ENCODE results near the gene NOL3.

NOL3 gene

DNA sequence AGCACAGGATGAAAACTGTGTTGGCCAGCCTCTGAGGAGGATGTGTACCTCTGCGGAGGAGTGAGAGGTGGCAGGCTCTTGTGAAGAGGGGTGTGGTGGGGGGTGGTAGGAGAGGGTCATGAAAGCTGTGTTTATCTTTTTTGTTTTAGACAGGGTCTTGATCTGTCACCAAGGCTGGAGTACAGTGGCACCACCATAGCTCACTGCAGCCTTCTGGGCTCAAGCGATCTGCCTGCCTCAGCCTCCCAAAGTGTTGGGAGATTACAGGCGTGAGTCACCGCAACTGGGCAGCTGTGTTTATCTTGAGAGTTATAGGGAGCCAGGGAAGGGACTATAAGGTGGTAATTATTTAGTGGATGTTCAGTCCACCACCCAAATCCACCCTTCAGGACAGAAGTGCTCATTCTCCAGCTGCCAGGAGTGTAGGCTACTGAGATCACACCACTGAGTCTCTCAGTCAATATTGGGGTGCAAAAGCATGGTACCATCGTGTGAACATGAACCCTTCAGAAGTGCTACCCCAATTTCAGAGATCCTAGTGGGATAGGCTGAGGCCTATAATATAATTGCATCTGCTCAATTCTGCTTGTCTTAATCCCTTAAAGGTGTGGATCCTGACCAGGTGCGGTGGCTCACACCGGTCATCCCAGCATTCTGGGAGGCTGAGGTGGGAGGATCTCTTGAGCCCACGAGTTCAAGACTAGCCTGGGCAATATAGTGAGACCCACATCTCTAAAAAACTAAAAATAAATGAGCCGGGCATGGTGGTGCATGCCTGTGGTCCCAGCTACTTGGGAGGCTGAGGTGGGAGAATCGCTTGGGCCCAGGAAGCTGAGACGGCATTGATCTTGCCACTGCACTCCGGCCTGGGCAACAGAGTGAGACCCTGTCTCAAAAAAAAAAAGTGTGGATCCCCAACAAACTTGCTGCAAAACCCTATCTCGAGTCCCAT, 20.4 kb downstream of the NOL3 start:
- DNase-seq: no peak

GRCh38 chr16:67191411-67191994, 21.2 kb downstream of the NOL3 start:
- DNase-seq: no peak

- peak; percentile 85 for DNase-seq
Measured at GRCh38 chr16:67191995-67192681, 21.8 kb downstream of the NOL3 start, which contains the start of gene E2F4. Gene E2F4, plus strand, starts transcription at chr16:67192155. Its CDS starts 73 bp downstream, at chr16:67192228.

GRCh38 chr16:67192781-67193361, 22.5 kb downstream of the NOL3 start:
- DNase-seq: no peak

DNA sequence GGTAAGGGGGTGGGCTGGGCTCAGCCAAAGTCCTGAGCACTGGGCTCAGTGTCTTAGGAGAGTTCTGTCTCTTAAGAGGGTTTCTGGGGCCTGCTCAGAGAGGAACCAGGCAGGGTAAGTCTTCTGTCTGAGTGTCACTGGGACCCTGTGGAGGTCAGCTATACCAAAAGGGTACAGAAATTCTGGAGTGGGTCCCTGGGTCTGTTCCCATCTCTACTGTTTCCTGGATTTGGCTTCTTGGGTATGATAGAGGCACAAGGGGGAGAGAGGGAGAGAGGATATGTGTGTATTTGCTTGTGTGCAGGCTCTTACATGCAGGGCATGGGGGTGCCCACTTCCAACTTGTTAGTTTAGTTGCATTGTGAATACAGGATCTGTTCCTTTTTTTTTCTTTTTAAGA, 23.2 kb downstream of the NOL3 start:
- DNase-seq: no peak

GRCh38 chr16:67194260-67194659, 23.9 kb downstream of the NOL3 start:
- no peak for DNase-seq

GRCh38 chr16:67195676-67196075, 25.3 kb downstream of the NOL3 start:
- no peak for DNase-seq

GRCh38 chr16:67196881-67197280, 26.5 kb downstream of the NOL3 start:
- no peak for DNase-seq

DNA sequence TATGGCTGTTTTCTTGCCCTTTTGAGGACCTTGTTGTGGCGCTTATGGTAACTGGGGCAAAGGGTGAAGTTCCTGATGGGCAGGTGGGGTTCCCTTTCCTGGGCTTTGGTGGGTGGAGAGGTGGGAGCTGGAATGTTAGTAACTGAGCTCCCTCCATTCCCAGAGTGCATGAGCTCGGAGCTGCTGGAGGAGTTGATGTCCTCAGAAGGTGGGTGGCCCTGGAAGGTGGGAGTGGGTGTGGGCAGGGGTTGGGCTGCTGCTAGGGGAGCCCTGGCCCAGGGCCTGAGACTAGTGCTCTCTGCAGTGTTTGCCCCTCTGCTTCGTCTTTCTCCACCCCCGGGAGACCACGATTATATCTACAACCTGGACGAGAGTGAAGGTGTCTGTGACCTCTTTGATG, 27.4 kb downstream of the NOL3 start:
- DNase-seq: no peak

DNA sequence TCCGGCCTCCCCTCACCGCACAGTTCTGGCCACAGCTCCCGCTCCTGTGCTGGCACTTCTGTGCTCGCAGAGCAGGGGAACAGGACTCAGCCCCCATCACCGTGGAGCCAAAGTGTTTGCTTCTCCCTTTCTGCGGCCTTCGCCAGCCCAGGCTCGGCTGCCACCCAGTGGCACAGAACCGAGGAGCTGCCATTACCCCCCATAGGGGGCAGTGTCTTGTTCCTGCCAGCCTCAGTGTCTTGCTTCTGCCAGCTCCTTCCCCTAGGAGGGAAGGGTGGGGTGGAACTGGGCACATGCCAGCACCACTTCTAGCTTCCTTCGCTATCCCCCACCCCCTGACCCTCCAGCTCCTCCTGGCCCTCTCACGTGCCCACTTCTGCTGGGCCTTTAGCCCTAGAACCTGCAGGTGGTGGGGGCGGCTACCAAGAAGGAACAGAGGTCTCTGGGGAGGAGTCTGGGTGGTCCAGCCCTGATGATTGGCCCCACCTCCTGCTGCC, 27.9 kb downstream of the NOL3 start:
- DNase-seq: peak; percentile 46

GRCh38 chr16:67199011-67199807, 28.9 kb downstream of the NOL3 start, which contains the start of gene ELMO3:
Gene ELMO3, plus strand, starts transcription at chr16:67199131. Its CDS starts 196 bp downstream, at chr16:67199327.
- DNase-seq: peak; percentile 24

DNA sequence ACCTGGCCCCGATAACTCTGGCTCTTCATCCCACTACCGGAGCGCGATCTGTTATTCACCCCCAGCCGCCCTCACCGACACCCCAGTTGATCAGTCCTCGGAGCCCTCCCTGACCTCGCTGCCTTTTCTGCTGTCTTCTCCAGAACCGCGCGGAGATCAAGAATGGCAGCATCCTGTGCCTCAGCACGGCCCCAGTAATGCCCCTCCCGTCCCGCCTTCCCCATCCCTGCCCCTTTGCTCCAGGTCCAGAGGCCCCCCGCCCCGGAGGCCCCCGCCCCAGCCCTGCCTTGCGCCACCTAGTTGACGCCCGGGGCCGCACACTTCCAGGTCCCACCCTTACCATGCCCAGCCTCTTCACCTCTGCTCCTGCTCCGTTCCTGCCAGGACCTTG, 29.5 kb downstream of the NOL3 start:
- no peak for DNase-seq

GRCh38 chr16:67200491-67200890, 30.2 kb downstream of the NOL3 start:
- DNase-seq: no peak

- DNase-seq: no peak
Measured at GRCh38 chr16:67201411-67202345, 31.3 kb downstream of the NOL3 start.

GRCh38 chr16:67202426-67202825, 32.1 kb downstream of the NOL3 start:
- no peak for DNase-seq

DNA sequence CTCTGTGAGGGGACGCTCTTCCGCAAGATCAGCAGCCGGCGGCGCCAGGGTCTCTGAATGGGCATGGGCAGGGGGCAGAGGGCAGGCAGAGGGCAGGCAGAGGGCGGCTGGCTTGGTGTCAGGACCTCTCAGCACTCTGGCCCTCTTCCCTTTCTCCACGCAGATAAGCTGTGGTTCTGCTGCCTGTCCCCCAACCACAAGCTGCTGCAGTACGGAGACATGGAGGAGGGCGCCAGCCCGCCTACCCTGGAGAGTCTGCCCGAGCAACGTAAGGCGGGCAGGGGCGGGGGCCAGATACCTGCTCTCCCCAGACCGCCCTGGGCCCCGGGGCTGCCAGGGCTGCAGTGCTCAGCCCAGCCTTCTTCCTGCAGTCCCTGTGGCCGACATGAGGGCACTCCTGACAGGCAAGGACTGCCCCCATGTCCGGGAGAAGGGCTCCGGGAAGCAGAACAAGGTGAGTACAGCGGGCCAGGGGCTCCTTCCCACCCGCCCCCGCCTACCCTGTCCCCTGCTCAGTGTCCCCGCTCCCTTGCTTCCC, 32.7 kb downstream of the NOL3 start:
- no peak for DNase-seq

DNA sequence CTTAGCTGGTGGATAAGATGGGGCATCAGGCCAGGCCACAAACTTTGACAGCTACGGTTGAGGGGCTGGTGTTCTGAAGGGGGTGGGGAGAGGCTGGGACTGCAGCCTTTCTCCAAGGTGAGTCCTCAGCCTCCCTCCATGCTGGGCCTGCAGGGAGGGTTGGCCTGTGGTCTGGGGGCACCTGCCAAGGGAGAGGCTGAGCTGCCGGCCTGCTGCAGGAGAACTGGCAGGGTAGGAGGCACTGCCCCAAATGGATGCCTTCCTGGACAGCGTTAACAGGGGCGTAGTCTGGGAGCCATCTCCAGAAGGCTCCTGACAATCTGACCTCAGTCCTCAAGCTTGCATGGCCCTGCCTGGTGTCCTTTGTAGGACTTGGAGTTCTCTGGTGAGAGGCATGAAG, 33.7 kb downstream of the NOL3 start:
- DNase-seq: no peak

GRCh38 chr16:67206129-67206837, 35.9 kb downstream of the NOL3 start:
- DNase-seq: no peak

- DNase-seq: no peak
Measured at GRCh38 chr16:67206838-67207248, 36.5 kb downstream of the NOL3 start.

Data from NCI-H1436 (cell line).